Sigmoid colon (tissue), 4 donors: Measurements from ENCODE around the gene ELOVL7.
"Not testable (repeated sequence)": the region's sequence is repeated elsewhere in the genome, so short reads cannot be mapped to it uniquely, and the experiment has no call there.

ENCODE experiments used
- CTCF ChIP-seq, 4 experiments: fragments of 450-650 bp in 3 of 4; fragments of 200-600 bp in 1 of 4; IDR thresholded peaks; one replicate each; pipeline ENCODE4 v1.5.1; 2016 to 2019; ENCODE audit warnings: antibody characterized with exemption in 4 of 4, mild to moderate bottlenecking in 3 of 4, moderate library complexity in 2 of 4
- EP300 ChIP-seq, 4 donors: sonication (generic); formaldehyde crosslinking; IDR thresholded peaks; one replicate each; pipeline ENCODE4 v1.6.1; 2017; ENCODE audit warnings: antibody characterized with exemption in 4 of 4
- POLR2A ChIP-seq, 2 donors: fragments of 450-650 bp; IDR thresholded peaks; one replicate each; pipeline ENCODE4 v1.6.1; 2016; ENCODE audit warnings: antibody characterized with exemption in 2 of 2, mild to moderate bottlenecking in 2 of 2, moderate library complexity in 2 of 2

- not testable (repeated sequence) for TF ChIP-seq CTCF, EP300, POLR2A (IDR thresholded peaks at IDR 0.05)
Observed at GRCh38 chr5:60795424-60795950, 48.6 kb downstream of the ELOVL7 start.
